GM12878 (cell line): ENCODE data around the gene PCDHGA1.

Experiments used
- CTCF ChIP-seq, 3 experiments: IDR thresholded peaks in 2 of 3; conservative IDR thresholded peaks in 1 of 3; 2 replicates each; pipeline ENCODE4 v1.5.1; 2011; ENCODE audit warnings: low read depth in 3 of 3, low read length in 3 of 3, mild to moderate bottlenecking in 3 of 3, control low read depth in 2 of 3, moderate library complexity in 2 of 3, inconsistent platforms in 1 of 3, mixed read lengths in 1 of 3; ENCODE audit not compliant: control insufficient read depth in 2 of 3, insufficient read depth in 1 of 3; ENCODE audit errors: extremely low read depth in 1 of 3
- EP300 ChIP-seq, 2 experiments: fragments of 150-350 bp in 1 of 2; IDR thresholded peaks; 2 replicates each; pipeline ENCODE4 v1.6.1; 2011 to 2012; ENCODE audit warnings: low read depth in 2 of 2, low read length in 2 of 2, borderline replicate concordance in 1 of 2, improper control_type of control experiment in 1 of 2, inconsistent platforms in 1 of 2; ENCODE audit not compliant: control insufficient read depth in 1 of 2
- HDAC2 ChIP-seq: fragments of 200-600 bp; sonication (generic); IDR thresholded peaks from 2 replicates; pipeline ENCODE4 v1.6.1; 2017
- POLR2A ChIP-seq: IDR thresholded peaks from 2 replicates; pipeline ENCODE4 v1.6.1; 2011; ENCODE audit warnings: low read depth, mild to moderate bottlenecking, low read length
- POLR2AphosphoS5 ChIP-seq: IDR thresholded peaks from 2 replicates; pipeline ENCODE4 v1.6.1; 2011; ENCODE audit warnings: mild to moderate bottlenecking, low read length, inconsistent platforms
- SPI1 ChIP-seq: IDR thresholded peaks from 2 replicates; pipeline ENCODE4 v1.6.1; 2011; ENCODE audit warnings: low read depth, mild to moderate bottlenecking, low read length, moderate library complexity, borderline replicate concordance; ENCODE audit not compliant: insufficient read depth
- YY1 ChIP-seq: IDR thresholded peaks from 2 replicates; pipeline ENCODE4 v1.6.1; 2011; ENCODE audit warnings: low read depth, mild to moderate bottlenecking, low read length

- TF ChIP-seq POLR2AphosphoS5 (no peak), CTCF (IDR thresholded peaks at IDR 0.05 in 2 of 3, conservative IDR thresholded peaks at IDR 0.05 in 1 of 3; ENCODE audit: control insufficient read depth in 2 of 3, extremely low read depth in 1 of 3, insufficient read depth in 1 of 3, low read depth in 3 of 3, low read length in 3 of 3) (no peak), POLR2A (no peak), YY1 (no peak), SPI1 (no peak), EP300 (IDR thresholded peaks at IDR 0.05; ENCODE audit: borderline replicate concordance in 1 of 2, control insufficient read depth in 1 of 2, low read depth in 2 of 2, low read length in 2 of 2) (no peak), HDAC2 (no peak)
These were observed 217.6 kb downstream of the PCDHGA1 start for GRCh38 chr5:141547921-141548320.
